CD4-positive, alpha-beta T cell treated with Interleukin-1 beta for 1 hour (primary cell): ENCODE results near the gene CMSS1.

Source experiments
- DNase-seq, 2 donors: peaks; one replicate each; pipeline ENCODE4 v3.0.0-alpha.2; 2020 to 2022

Gene CMSS1

DNA sequence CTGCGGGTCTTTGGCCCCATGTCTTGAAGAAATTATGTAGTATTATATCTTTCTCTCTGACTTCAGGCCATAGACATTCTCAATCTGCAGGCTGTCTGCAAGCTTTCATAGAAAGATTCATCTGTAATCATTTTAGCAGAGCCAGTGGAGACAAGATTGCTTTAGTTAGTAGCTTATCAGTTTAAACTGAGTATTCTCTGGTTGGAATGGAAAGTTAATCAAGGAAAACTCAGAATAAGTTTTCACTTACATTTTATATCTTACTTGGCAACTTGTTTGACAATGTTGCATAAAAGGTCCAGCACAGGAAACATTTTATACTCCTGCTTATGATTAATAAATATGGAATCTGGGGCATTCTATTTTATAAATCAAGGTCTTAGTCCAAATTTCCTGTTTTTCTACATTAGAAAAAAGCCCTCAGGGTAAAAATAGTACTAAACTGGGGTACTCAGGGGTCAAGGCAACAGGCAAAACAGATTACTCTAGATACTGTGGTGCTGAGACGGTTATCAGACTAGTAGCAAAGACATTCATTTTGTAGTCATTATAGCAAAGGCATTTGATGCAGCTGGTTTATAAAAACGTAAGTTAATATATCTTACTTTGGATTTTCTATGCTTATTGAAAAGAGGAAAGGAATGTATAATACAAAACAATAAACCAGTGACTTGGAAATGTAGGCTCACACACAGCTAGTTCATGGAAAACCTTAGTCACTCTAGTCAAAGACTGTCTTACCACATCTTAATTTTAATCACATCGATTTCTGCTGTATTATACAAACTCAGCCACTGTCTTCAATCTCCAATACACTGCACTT is 341.9 kb downstream of the CMSS1 start:
- no peak for DNase-seq

DNA sequence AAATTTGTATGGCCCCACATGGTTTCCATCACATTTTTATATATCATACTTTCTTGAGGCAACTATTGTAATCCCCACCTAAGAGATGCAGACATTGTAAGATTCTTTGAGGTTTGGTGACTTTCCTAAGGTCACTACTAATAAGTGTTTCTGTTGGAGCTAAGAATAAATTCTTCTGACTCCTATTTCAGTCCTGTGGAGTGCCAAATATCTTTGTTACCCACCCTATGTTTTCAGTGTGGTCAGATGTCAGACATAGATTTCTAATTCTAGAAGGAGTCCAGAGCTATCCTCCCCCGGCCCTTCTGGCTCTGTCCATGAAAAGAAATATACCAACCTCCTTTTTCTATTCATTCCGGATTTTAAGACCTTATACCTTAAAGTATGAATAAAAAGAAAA is 342.9 kb downstream of the CMSS1 start:
- no peak for DNase-seq

DNA sequence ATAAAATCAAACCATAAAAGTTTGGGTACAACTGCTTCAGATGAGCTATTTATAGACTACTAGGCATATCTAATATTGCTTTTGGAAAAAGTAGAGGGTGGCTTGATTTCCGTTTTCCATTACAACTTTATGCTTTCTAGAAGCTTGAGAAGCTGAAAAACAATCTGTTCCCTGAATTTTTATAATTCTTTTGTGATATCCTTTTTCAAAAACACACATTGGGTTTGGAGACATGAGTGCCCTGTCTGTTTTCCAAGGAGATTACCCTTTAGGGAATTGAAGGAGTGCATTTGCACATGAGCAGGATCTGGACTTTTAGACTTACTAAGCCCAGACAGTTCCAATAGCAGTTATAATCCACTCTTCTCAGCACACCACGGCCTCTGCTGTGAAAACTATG is 346.1 kb downstream of the CMSS1 start:
- no peak for DNase-seq

DNA sequence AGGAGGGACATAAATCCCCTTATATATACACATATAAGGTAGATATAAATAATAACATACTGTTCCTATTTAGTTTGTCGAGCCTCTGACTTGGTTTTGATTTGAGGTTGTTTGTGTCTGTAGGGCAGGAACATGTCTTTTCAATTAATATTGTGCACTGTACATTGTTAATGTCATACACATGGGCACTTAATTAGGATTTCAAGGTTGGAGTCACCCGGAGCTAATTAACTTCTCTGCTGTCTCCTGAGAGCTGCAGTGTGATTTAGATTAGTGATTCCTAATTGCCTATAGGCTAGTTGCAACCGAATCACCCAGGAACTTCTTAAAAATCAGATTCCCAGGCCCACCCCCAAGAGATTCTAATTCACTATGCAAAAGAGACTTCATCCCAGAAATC is 347.1 kb downstream of the CMSS1 start:
- no peak for DNase-seq

DNA sequence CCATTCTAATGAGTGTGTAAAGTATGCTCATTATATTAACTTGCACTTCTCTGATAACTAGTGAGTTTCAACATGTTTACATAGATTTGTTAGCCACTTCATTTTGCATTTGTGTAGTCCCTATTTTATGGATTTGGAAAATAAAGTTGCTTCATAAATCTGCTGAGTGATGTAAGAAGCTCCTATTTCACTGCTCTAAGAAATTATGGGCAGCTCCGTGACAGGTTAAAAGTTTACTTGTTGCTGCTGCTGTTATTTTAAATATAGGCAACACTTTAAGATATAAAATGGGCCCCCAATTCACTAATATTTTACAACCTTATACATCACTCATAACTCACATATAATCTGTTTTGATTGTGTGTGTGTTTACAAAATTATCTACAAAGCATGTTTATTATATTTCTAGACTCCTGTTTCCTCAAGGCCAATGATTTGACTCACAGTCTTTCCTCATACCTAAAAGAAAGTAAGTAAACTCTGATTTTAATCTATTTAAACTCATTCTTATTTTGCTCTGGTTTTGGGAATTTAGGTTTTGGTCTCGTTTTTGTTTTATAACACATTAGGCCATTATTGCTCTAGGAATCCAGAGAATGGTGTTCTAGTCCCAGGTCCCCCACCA is 348.4 kb downstream of the CMSS1 start:
- DNase-seq = no peak

DNA sequence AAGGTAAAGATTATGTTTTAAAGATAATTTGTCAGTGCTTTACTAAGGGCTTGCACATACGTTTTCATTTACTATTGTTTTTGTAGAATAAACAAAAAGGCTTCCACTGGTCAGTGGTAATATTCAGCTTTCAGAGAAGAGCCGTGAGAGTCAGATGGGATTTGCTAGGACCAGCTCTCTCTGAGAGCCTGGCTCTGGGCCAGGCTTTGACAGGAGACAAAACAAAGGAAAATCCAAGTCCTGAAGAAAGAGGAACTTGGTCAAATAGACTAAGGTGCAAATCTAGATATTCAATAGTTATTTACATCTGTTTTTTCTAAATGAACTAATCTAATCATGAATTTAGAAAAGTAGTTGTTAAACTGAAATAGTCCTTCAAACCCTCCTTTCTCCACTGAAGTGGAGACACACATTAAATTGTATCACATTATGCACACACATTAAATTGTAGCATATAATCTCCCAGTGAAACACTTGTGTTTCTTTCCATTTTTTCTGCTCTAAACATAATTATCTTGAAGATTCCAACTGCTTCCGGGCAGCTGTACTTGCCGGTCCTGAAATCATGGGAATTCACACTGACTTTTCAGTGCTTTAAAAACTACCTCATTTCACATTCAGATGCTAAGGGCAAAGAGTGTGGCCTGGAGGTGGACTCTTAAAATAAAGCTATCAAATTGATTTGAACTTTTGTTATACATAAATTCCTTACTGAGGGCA is 351.7 kb downstream of the CMSS1 start:
- no peak for DNase-seq

DNA sequence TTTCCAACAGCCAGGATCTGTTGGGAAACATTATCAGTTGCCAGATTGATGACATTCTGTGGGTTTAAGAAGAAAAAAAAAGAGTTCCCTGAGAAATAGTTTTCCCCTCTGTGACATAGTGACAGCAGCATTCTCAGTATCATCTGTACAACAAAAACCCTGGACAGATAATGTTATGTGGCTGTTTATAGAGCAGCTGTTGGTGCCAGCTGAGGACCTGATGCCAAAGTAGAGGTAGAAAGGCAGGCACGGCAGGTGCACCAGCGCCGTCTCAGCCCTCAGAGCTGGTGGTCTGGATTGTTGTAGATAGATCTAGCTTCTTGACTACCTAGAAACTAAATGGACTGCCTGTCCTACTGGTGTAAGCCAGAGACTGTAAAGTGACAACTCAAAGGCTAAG is 352.8 kb downstream of the CMSS1 start:
- no peak for DNase-seq

DNA sequence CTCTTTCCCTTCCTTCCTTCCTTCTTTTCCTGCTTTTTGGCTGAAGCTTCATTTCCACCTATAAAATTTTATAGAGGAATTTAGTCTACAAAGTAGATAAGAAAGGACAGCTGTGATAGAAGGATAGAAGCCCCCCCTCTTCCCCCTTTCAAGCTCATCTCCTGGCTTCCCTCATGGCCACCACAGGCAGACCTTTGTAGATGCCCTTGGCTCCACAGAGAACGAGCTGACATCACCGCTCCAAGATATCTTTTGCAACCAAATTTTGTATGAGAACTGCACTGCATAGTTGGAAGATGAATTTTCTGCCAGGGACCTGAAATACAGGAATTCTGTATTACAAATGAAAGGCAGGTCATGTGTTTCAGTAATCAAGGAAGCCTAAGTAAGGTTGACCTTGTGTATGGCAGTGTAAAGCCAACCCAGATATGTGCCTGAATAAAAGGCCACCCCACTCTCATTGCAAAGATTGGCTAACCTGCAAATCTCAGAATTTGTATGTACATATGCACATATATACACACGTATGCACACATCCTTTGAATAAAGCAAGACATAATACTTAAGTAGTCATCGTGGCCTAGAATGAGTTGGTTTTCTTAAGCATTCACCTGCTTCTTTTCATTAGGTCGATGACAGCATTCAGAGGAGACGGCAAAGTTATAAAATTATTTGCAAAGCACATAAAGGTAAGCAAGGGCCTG is 353.7 kb downstream of the CMSS1 start:
- no peak for DNase-seq

DNA sequence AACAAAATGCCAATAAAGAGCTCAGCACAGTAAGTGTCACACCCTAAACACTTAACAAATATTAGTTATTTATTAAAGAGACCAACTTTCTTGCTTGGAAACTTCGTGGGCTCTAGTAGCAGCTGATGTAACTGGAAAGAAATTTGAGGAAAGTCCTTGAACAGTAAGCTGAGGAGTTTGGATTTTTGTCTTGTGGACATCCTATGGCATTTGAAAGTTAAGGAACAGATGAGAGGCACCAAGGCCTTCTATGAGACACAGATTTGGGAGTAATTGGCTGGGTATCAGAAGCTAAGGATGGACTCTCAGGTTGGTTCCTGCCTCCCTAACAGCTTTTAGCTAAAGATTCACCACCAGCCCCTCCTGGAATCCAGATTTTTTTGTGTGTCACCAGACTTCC is 356.3 kb downstream of the CMSS1 start:
- DNase-seq = no peak

DNA sequence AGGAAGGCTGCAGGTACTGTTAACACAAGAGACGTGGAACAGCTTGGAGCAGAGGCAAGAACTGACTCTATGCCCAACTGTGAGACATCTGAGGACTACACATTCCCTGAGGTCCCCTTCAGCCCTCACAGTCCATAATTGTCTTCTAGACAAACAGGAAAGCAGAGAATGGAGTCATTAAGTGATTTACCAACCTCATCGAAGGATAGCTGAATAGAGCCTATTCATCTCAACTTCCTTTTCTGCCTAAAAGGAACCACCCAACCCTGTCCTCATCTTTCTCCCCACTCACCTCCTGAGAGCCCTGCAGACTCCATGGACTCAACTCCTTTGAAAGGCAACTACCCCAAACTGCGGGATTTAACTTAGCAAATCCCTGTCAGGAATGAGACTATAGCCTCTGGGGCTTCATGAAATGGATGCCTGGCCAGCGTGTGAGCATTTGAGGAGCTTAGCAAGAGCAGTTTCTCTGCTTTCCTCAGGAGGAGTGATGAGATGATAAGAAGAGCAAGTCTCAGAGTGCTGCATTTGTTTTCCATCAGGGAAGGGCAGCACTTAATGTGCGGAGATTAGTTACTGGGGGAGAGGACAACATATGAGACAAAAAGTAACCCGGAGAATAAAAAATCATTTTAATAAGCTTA is 358.1 kb downstream of the CMSS1 start:
- DNase-seq = no peak

DNA sequence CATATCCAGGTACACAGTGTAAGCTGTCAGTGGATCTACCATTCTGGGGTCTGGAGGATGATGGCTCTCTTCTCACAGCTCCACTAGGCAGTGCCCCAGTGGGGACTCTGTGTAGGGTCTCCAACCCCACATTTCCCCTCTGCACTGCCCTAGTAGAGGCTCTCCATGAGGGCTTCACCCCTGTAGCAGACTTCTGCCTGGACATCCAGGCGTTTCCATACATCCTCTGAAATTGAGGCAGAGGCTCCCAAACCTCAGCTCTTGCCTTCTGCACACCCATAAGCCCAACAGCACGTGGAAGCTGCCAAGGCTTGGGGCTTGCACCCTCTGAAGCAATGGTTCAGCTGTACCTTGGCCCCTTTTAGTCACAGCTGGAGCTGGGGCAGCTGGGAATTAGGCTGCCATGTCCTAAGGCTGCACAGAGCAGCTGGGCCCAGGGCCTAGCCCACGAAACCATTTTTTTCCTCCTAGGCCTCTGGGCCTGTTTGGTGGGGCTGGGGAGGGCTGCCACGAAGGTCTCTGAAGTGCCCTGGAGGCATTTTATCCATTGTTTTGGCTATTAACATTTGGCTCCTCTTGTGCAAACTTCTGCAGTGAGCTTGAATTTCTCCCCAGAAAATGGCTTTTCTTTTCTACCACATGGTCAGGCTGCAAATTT is 362.2 kb downstream of the CMSS1 start:
- no peak for DNase-seq

DNA sequence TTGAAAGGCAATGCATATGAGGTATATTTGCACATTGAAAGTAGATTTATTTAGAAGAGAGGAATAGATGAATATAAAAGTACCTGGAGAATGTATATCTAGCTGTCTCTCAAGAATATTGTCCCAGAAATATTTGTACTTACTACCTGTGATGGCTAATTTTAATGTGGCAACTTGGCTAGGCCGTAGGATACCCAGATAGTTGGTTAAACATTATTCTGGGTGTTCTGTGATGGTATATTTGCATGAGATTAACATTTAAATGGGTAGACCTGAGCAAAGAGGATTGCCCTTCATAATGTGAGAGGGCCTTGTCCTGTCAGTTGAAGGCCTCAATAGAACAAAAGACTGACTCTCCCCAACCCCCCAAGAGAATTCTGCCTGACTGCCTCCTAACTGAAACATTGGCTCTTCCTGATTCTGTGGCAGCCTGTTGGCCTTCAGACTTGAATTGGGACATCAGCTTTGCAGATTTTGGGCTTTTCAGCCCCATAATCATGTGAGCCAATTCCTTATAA is 366.0 kb downstream of the CMSS1 start:
- DNase-seq = no peak

DNA sequence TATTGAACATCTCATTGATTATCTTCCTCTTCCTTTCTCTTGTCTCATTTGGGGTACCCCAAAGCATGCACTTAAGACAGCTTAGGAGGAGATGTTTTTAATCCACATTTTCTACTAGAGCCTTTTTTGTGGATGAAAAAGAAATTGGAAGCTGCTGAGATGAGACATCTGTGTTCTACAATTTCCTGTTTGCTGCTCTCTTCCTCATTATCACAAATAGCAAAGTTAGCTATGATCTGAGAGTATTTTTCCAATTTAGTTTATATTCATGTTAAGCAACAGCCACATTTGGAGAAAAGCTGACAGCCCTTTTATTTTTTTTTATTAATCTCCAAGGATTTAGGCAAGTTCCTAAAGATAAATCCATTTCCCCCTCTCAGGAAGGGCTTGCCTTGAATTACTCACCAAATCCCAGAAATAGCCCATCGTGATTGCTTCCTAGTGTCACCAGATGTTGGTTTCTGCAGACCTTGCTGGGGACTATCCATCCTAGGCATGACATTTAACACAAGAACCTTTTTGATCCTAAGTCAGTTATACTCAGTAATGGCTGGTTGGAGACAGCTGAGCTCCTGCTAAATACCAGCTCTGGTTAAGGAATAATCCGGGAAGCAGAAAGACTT is 367.4 kb downstream of the CMSS1 start:
- DNase-seq = no peak

DNA sequence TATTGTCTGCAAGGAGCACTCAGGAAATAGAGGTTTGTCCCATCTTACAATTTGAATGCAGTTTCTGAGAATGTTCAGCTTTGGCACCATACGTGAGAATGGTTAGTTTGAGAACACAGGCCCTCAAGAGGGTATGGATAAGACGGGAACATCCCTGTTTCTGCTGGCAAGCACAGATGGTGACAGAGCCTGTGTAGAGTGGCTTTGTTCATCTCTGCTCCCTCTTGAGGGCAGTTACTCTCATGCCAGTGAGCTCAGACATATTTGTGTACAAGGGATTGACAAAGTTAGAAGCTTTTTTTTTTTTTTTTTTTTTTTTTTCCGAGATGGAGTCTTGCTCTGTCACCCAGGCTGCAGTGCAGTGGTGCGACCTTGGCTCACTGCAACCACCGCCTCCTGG is 368.2 kb downstream of the CMSS1 start:
- DNase-seq = no peak

DNA sequence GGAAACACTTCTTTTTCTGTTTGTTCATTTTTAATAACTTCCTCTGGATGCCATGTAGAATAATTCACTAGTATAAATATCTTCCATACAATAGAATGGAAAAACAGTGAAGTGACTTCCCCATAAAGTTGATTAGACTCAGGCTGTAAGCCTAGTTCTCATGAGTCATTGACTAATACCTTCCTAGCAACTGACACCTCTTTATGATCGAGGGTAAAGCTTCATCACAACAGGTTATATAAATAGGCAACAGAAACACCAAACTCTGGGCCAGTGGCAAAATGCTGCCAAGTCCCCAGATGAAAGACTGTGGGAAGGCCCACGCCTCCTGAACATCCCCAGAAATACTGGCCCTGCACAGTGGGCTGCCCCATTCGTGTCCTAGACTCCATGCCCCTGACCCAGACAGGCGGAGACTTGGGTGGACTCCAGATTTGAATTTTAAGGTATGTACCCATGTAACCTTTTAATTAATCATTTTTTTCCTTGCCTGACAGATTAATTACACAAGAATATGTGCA is 371.8 kb downstream of the CMSS1 start:
- DNase-seq = no peak

DNA sequence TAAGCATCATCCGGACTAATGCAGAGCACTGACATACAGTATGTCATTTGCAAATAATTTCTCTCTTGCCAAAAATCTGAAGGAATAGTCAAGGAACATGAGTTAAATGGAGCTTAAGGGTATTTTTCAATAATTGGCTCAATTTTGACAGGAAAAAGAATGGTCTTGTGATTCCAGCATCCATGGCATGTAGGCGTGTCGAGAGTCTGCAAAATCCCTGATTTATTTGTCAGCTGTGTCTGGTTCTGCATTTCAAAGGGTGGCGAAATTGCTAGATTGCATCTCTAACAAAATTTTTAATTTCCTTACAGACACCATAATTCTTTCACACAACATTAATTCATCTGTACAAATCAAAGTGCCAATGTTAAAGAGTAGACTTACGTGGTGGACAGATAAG is 377.7 kb downstream of the CMSS1 start:
- no peak for DNase-seq

DNA sequence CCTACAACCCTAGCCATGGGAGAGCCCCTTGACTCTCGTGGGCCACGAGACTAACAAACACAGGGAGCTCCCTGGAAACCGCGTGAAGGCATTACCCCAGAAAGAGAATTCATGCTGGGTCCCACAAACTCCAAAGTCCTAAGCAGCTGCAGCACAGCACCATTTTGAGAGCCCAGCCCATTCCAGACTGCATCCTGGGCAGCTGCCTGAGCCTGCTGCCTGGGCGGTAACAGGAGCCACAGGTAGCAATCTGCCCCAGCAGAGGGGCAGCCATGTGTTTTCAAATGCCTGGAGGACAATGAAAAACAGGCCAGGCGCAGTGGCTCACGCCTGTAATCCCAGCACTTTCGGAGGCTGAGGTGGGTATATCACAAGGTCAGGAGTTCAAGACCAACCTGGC is 380.2 kb downstream of the CMSS1 start:
- DNase-seq = no peak

DNA sequence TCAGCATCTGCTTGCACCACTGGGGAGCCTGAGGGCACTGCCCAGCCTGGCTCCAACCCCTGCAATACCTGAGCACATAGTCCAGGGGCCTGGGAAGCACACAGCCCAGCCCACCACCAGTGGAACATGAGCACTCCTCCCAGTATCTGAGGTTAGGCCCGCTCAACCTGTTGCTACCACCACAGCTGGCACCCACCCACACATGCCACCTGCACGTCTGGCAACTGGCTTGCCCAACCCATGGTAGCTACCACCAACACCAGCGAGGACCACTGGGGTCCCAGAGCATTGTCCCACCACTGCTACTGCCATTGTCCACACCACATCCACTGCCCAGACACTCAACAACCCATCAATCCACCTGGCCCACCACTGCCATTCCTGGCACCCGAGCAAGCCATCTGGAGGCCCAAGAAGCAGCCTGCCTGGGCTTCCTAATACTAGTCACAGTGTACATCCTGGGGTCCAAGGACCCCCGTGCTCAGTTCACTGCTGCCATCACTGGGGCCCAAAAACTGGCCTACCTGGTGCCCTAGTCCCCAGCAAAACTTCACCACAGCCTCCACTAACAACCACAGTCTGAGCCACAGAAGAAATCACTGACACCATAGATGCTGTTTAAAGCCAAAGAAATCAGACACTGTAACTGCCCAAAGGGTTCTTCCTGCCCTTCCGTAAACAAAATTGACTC is 381.1 kb downstream of the CMSS1 start:
- no peak for DNase-seq

DNA sequence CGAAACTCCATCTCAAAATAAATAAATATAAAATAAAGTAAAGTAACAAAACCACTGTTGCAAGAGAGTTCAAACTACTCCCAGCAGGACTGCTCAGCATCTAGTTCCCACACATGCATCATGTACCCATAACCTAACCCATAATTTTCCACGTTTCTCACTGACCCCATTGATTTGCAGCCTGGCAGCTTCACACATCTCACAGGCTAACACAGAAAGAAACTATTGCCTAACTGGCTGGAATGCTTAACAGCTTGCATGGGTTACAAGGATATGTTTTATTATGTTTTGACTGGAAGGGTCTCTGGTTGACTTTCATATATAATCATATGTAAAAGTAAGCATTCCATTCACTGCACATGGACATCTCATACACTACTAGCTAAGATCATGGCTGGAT is 387.5 kb downstream of the CMSS1 start:
- DNase-seq = no peak

DNA sequence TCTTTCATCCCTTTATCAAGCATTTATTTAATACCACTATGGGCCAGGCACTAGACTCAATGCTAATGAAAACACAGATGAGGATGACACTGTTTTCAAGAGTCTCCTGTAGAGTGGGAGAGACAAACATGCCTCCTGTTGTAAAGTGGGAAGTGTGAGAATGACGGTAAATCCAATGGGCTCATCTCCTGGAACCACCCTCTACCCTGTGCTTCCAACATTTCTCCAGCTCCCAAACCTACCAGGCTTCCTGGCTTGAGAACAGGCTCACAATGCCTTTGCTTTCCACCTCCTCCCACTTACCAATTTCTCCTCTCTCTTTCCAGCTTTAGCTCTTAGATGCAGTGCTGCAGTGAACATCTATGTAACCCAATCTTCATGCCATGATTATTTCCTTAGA is 389.0 kb downstream of the CMSS1 start:
- no peak for DNase-seq

DNA sequence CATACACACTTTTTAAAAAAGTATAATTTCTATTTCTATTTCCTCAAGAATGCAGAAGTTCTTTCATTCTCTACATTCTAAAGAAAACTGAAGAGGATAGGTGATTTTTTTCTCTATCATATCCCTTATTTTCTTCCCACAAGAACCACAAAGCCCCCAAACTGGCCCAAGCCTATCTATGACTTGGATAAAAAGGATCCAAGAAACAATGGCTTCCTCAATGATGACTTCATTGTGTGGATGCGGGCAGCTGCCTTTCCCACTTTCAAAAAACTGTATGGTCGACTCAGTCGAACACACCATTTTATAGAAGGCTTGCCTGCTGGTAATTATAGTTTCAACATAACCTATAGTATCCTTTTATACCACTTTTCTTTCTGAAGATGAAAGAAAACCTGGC is 390.2 kb downstream of the CMSS1 start:
- no peak for DNase-seq
